Measurements from ENCODE around the gene SSC4D.
A peak's percentile ranks its signal among the peaks of the same experiment; 100 is the strongest.
"Not testable (repeated sequence)": the region's sequence is repeated elsewhere in the genome, so short reads cannot be mapped to it uniquely, and the experiment has no call there.

The SSC4D gene

GRCh38 chr7:76409537-76409936, at the start of gene SSC4D:
Gene SSC4D (minus strand): TSS chr7:76409697. CDS start chr7:76404439, 5,258 bp downstream.
- DNase-seq (ENCODE audit: low read depth) = no peak

- DNase-seq (ENCODE audit: low read depth) = not testable (repeated sequence)
Observed at GRCh38 chr7:76458504-76458903, 49.0 kb upstream of the SSC4D start.

DNA sequence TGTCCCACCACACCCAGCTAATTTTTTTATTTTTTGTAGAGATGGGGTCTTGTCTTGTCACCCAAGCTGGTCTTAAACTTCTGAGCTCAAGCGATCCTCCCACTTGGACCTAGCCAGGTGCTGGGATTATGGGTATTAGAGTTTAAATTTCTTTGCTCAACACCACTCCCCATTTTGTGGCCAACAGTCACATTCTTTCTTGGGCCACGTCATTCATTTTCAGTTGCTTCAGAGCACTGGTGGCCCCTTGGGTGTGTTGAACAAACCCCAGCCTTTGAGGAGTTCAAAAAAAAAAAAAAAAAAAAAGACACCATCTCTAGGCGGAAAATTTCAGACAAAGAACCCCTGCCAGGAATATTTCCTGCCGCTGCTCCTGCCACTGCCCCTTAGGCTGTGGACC, 47.5 kb upstream of the SSC4D start:
- DNase-seq (ENCODE audit: low read depth) = not testable (repeated sequence)

- DNase-seq (ENCODE audit: low read depth) = not testable (repeated sequence)
Observed at GRCh38 chr7:76445577-76446008, 36.1 kb upstream of the SSC4D start.

DNA sequence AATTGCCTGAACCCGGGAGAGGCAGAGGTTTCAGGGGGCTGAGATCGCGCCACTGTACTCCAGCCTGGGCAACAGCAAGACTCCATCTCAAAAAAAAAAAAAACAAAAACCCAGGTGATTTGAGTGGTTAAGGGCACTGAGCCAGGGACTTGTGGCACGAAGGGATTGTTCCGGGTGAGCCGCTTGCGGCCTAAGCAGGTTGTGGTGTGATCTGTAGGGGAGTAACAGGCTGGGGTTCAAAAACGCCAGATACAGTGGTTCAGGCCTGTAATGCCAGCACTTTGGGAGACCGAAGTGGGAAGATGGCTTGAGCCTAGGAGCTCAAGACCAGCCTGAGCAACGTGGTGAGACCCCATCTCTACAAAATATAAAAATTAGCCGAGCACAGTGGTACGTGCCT, 34.3 kb upstream of the SSC4D start:
- DNase-seq (ENCODE audit: low read depth) = not testable (repeated sequence)

GRCh38 chr7:76442664-76443446, 33.4 kb upstream of the SSC4D start:
- DNase-seq (ENCODE audit: low read depth) = not testable (repeated sequence)

DNA sequence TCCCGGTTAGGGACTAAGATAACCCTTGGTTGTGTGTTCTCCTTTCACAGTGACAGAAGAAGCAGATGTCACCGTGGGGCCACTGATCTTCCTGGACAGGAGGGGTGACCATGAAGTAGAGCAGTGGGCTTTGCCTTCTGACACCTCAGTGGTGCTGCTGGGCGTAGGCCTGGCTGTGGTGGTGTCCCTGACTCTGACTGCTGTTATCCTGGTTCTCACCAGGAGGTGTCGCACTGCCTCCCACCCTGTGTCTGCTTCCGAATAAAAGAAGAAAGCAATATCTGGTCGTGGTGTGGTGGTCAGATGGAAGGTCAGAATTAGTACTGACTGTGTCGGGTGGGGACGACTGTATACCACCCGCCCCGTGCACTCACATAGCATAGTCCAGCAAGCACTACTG, 32.3 kb upstream of the SSC4D start:
- DNase-seq (ENCODE audit: low read depth) = not testable (repeated sequence)

GRCh38 chr7:76440404-76440803, 30.9 kb upstream of the SSC4D start:
- DNase-seq (ENCODE audit: low read depth) = not testable (repeated sequence)

DNA sequence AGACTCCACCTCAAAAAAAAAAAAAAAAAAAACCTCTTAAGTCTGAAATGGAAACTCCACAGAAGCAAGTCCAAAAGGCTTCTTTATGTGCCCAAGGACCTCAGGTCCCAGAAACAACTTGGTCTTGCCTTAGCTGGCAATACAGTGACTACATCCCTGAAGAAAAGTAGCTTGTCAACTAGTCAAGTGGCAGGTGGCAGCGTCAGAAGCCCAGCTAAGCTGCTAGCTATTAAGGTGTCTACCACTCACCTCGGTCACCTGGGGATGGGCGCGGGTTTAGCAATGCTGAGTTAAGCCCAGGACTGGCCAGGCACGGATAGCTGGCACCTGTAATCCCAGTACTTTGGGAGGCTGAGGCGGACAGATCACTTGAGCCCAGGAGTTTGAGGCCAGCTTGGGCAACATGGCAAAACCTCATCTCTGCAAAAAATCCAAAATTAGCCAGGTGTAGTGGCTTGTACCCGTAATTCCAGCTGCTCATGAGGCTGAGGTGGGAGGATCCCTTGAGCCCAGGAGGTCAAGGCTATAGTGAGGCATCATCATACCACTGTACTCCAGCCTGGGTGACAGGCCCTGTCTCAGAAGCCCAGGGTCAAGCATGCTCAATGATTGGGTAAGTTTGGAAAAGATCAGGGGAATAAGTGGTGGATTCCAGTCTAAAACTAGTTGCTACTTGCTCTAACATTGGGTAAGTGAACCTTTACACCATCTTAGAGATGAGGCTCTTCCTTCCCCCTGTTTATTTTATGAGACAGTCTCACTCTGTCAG, 29.8 kb upstream of the SSC4D start:
- not testable (repeated sequence) for DNase-seq (ENCODE audit: low read depth)

DNA sequence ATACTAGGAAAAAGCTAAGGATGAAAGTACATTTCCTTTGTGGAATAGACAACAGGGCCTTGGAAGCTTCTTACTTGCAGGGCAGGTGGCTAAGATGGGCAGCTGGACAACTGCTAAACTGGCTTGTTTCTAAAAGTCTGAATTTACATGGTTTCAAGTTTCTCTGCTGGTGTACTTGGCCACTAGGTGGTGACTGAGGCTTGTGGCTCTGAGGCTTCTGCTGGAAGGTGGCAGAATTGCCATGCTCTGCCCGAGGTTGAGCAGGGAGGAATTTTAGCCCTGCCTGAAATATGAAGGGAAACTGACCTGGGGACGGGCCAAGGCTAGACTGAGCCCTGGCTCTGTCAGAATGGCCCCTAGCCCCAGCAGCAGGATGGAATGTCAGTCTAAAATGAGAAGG, 28.4 kb upstream of the SSC4D start:
- DNase-seq (ENCODE audit: low read depth) = peak; percentile 12

DNA sequence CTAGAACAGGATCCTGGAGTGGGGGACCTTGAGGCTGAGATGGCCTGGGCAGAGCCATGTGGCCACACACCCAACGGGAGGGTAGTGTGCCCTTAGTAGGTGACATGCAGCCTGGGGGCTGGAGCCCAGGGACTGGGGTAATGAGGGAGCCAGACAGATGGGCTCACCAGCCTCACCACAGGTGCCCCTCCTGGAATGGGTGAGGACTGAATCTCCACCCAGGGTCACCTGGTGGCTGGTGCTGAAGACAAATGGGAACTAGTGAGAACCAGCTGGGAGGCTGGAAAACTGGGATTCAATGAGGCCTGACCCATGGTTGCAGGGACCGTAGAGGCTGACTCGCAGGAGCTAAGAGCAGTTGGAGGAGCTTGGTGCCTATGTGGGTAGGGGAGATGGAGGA, 21.3 kb upstream of the SSC4D start:
- DNase-seq (ENCODE audit: low read depth) = no peak

GRCh38 chr7:76430211-76430610, 20.7 kb upstream of the SSC4D start:
- no peak for DNase-seq (ENCODE audit: low read depth)

GRCh38 chr7:76428868-76429805, 19.6 kb upstream of the SSC4D start:
- DNase-seq (ENCODE audit: low read depth) = no peak

DNA sequence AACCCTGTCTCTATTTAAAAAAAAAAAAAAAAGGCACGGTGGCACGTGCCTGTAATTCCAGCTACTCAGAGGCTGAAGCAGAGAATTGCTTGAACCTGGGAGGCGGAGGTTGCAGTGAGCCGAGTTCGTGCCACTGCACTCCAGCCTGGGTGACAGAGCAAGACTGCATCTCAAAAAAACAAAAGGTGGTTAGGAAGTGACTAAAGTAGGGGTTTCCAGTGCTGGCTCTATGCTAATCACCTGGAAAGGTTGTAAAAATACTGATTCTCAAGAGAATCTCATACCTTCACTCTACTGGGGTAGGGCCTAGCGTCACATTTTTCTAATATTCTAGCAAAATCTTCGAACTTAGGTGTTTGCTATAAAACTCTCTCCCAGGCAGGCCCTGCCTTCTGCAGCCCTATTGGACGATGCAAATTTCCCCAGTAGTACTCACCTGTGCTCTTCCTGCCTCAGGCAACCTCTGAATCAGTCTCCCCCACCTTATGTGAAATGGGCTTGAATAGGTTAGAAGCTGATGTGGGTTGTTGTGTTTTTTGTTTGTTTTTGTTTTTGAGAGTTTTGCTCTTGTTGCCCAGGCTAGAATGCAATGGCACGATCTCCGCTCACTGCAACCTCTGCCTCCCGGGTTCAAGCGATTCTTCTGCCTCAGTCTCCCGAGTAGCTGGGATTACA, 18.8 kb upstream of the SSC4D start:
- DNase-seq (ENCODE audit: low read depth) = no peak

DNA sequence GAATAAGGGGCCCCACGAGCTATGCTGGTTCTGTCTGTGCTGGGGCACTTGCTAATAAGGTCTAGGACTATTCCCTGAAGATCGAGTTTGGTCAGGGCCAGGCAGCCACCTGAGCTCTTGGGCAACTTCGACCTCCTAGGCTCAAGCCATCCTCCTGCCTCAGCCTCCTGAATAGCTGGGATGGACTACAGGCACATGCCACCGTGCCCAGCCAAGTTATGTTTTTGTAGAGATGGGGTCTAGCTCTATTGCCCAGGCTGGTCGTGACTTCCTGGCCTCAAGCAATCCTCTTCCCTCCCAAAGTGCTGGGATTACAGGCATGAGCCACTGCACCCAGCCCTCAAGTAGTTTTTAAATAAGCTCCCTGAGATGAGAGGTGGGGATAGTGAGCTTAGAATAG, 18.1 kb upstream of the SSC4D start:
- no peak for DNase-seq (ENCODE audit: low read depth)

DNA sequence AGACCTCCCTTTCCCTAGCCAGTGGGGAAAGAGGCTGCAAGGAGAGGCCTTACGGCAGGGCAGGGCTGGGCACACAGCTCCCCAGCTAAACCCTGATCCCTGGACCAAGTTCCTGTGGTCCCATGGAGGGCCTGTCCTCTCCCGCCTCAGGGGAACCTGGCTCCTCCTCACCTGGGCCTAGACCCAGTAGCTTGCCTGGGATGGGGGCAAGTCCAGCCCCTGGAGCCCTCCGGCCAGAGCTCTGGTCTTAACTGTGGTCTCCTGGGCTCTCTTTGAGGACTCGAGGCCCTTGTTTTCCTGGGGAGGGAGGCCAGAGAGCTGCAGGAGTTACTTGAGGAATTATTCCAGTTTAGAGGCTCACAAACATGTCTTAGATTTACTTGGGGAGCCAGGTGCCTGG, 16.7 kb upstream of the SSC4D start:
- no peak for DNase-seq (ENCODE audit: low read depth)

DNA sequence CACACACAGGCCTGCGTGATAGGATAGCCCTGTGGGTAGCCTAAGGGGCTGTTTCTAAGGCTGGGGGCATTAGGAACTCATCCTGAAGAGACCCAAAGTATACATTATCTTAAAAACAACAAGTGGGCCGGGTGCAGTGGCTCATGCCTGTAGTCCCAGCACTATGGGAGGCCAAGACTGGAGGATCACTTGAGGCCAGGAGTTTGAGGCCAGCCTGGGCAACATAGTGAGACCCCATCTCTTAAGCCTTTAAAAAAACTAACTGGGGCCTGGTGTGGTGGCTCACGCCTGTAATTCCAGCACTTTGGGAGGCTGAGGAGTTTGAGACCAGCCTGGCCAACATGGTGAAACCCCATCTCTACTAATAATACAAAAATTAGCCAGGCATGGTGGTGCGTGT, 16.1 kb upstream of the SSC4D start:
- not testable (repeated sequence) for DNase-seq (ENCODE audit: low read depth)

DNA sequence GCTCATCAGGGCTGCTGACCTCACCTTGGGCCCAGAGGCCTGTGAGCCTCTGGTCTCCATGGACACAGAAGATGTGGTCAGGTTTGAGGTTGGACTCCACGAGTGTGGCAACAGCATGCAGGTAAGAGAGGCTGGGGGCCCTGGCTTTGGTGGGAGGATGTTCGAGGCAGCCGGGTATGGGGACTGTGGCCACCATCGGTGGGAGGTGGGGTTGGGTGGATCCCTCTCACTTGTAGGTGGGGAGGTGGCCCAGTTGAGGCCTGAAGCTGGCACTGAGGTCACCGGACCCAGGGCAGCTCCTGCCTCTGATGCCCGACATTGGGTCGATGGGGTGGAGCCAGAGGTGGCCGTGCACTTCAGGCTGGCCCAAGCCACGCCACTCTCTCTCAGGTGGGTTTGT, 15.7 kb upstream of the SSC4D start:
- no peak for DNase-seq (ENCODE audit: low read depth)

DNA sequence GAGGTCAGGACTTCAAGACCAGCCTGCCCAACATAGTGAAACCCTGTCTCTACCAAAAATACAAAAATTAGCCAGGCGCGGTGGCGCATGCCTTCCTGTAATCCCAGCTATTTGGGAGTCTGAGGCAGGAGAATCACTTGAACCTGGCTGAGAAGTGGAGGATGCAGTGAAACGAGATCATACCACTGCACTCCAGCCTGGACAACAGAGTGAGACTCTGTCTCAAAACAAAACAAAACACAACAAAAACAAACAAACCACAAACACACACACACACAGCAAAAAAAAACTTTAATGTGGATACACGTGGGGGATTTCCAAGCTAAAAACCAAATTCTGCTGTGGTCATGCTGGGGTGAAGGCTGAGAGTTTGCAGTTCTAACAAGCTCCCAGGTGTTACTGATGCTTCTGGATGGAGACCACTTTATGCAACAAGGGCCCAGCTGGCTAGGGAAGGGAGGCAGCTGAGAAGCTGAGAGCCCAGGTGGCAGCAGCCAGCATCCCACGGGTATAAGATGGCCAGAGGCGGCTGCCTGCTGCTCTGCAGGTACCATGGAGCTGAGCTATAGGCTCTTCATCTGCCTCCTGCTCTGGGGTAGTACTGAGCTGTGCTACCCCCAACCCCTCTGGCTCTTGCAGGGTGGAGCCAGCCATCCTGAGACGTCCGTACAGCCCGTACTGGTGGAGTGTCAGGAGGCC, 15.1 kb upstream of the SSC4D start, which contains the start of gene ZP3:
Gene ZP3 (plus strand): TSS at position 538 of the 699 bp plus-strand sequence. CDS start 15 bp downstream, at position 553.
- DNase-seq (ENCODE audit: low read depth) = no peak

DNA sequence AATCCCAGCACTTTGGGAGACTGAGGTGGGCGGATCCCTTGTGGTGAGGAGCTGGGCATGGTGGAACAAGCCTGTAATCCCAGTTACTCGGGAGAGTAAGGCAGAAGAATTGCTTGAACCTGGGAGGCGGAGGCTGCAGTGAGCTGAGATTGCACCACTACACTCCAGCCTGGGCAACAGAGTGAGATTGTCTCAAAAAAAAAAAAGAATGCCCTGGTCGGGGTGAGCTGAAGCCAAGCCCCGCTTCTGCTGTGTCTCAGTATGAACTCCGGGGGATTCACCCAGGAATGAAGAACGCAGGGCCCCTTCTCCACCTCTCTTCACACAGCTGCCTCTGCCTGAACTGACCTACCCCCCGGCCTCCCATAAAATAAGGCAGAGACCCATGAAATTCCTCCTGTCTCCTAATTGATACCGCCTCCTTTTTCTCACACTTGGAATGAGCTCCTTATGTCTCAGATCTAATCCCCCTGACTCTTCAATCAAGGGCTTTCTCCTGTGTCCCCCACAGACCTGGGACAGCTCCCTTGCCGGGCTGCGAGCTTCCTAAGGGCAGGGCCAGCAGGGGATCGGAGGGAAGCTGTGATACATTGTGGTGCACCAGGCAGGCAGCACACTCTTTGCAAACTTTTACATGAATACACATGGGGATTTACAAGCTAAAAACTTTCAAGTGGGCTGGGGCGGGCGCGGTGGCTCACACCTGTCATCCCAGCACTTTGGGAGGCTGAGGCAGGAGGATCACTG, 14.3 kb upstream of the SSC4D start:
- DNase-seq (ENCODE audit: low read depth) = no peak
